Endothelial cell (in vitro differentiated cells): ENCODE data around the gene TM9SF3. TPM values are rescaled to one million over a fixed set of nuclear protein-coding genes. Genes with fewer than 3 reads are reported as not detected.
A peak's percentile ranks its signal among the peaks of the same experiment; 100 is the strongest.
"Not testable (repeated sequence)": the region's sequence is repeated elsewhere in the genome, so short reads cannot be mapped to it uniquely, and the experiment has no call there.

ENCODE experiments used
- DNase-seq: peaks from one replicate; pipeline ENCODE4 v3.0.0; 2021; ENCODE audit warnings: low spot score
- H3K27ac Mint-ChIP-seq: one replicate; pipeline ENCODE4 v1.8.0; 2021; ENCODE audit warnings: mixed read lengths, inconsistent platforms; ENCODE audit not compliant: unreplicated experiment
- H3K27me3 Mint-ChIP-seq: one replicate; pipeline ENCODE4 v1.8.0; 2021; ENCODE audit warnings: mild to moderate bottlenecking, moderate library complexity, mixed read lengths, inconsistent platforms; ENCODE audit not compliant: unreplicated experiment
- H3K36me3 Mint-ChIP-seq: one replicate; pipeline ENCODE4 v1.8.0; 2021; ENCODE audit warnings: mild to moderate bottlenecking, low read depth, mixed read lengths, inconsistent platforms; ENCODE audit not compliant: unreplicated experiment
- H3K4me1 Mint-ChIP-seq: one replicate; pipeline ENCODE4 v1.8.0; 2021; ENCODE audit warnings: mild to moderate bottlenecking, mixed read lengths, inconsistent platforms; ENCODE audit not compliant: unreplicated experiment
- H3K4me3 Mint-ChIP-seq: one replicate; pipeline ENCODE4 v1.8.0; 2021; ENCODE audit warnings: mild to moderate bottlenecking, mixed read lengths, inconsistent platforms; ENCODE audit not compliant: unreplicated experiment
- H3K9me3 Mint-ChIP-seq: one replicate; pipeline ENCODE4 v1.8.0; 2021; ENCODE audit warnings: mixed read lengths, inconsistent platforms; ENCODE audit not compliant: unreplicated experiment
- total RNA-seq: library from RNA; stranded (reverse); fragmentation: NEBNext Ultra II Directional; extraction: Animal tissue kit (Norgen Biotek cat#: 25700); gene quantifications from one replicate; pipeline ENCODE4 v1.2.1, GENCODE V29; 2021; ENCODE audit not compliant: unreplicated experiment
- TF ChIP-seq, protein P1 (sequence below): fragments of 200-600 bp; sonication (generic); IDR thresholded peaks from one replicate; pipeline ENCODE4 v1.5.0; 2021; ENCODE audit warnings: antibody characterized with exemption; ENCODE audit not compliant: unreplicated experiment

The TM9SF3 gene
- total RNA-seq, 1 donor from 2014 or later, result 157 TPM

DNA sequence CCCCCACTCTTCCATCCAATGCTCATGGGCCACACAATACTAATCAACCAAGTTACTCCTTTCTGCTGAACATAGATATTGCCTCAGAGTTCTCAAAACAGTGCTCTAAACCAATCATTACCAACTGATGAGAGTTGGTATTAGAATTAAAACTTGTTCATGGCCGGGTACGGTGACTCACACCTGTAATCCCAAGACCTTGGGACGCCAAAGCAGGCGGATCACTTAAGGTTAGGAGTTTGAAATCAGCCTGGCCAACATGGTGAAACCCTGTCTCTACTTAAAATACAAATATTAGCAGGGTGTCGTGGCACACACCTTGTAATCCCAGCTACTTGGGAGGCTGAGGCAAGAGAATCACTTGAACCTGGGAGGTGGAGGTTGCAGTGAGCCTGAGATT, 8.2 kb downstream of the TM9SF3 start:
- Mint-ChIP-seq H3K27ac (no peak overlapping the region), H3K36me3 (peaks cover 8% of the 10 kb centered on the region), H3K4me3 (no peak overlapping the region), H3K4me1 (peaks cover 14% of the 10 kb centered on the region), H3K9me3 (no peaks in the 10 kb centered on the region), H3K27me3 (no peaks in the 10 kb centered on the region)
- TF ChIP-seq, protein P1, sequence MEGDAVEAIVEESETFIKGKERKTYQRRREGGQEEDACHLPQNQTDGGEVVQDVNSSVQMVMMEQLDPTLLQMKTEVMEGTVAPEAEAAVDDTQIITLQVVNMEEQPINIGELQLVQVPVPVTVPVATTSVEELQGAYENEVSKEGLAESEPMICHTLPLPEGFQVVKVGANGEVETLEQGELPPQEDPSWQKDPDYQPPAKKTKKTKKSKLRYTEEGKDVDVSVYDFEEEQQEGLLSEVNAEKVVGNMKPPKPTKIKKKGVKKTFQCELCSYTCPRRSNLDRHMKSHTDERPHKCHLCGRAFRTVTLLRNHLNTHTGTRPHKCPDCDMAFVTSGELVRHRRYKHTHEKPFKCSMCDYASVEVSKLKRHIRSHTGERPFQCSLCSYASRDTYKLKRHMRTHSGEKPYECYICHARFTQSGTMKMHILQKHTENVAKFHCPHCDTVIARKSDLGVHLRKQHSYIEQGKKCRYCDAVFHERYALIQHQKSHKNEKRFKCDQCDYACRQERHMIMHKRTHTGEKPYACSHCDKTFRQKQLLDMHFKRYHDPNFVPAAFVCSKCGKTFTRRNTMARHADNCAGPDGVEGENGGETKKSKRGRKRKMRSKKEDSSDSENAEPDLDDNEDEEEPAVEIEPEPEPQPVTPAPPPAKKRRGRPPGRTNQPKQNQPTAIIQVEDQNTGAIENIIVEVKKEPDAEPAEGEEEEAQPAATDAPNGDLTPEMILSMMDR, result no peak
- no peak for DNase-seq

DNA sequence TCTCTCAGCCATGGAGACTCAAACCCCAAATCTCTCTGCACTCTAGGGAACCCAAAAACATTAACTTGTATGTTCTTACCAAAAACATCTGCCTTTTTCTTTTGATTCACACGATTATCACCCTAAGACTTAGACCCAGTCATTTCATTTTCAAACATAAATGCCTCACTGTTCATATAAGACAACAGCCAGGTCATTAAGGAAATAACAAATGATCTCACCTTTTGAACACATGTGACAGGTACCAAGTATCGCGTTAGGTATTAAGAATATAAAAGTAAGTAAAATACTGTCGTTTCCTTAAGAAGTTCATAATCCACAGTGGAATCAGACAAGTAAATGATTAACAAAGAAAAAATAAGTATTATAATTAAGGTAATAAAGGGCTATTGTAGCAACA, 8.8 kb downstream of the TM9SF3 start:
- Mint-ChIP-seq H3K27ac (peak overlapping the region; percentile 25), H3K4me1 (peaks cover 11% of the 10 kb centered on the region)

DNA sequence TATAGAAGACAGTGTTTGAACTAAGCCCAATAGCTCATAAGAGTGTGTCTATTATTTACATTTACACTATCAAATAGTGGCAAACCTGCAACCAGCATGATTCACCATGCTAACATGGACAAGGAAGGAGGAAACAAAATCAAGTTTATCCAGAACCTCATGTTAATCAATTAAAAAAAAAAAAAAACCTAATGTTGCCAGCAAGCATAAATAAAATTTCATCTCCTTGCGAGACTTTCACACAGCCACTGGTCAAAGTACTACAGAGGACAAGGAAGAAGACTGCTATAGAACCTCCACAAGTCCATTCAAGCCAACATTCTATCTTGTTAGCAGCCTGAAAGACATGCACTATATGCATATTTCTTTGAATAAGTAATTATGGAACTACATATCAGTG, 9.7 kb downstream of the TM9SF3 start:
- H3K4me3 Mint-ChIP-seq, result no peak overlapping the region
- no peak for DNase-seq
- no peaks in the 10 kb centered on the region for H3K9me3 Mint-ChIP-seq
- peaks cover 8% of the 10 kb centered on the region for H3K36me3 Mint-ChIP-seq
- H3K27ac Mint-ChIP-seq, result no peak overlapping the region
- TF ChIP-seq, protein P1, result no peak
- H3K4me1 Mint-ChIP-seq, result peaks cover 13% of the 10 kb centered on the region
- no peaks in the 10 kb centered on the region for H3K27me3 Mint-ChIP-seq

More for the DNA sequence above, 8.8 kb downstream of the TM9SF3 start:
- Mint-ChIP-seq H3K4me3 (no peak overlapping the region), H3K9me3 (no peaks in the 10 kb centered on the region), H3K27me3 (no peaks in the 10 kb centered on the region), H3K36me3 (peaks cover 8% of the 10 kb centered on the region)
- TF ChIP-seq, protein P1, result no peak
- no peak for DNase-seq

DNA sequence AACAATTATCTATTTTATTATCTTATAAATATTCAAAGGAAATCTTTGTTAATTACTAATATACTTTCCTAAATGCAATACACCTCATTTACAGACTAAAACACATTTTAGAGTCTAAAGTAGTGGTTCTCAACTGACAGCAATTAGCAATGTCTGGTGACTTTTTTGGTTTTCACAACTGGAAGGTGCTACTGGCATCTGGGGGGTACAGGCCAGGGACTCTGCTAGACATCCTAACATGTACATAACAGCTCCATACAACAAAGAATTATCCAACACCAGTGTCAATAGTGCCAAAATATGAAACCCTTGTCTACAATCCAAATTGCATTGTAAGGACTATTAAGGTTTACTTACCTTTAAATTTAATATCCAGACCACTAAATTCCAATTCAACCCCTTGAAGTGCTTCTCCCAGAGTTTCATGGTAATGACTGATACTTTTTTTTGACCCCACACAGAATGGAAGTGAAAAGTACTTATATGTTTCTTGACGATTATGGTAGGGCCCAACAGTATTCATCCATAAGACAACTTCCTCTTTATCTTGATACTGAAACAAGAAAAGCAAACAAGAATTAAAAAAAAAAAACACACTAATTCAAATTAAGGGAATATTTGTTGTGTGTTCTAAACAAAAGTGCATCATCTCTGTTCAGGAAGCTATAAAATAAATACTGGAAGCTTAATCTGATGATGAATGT, 10.4 kb downstream of the TM9SF3 start:
- Mint-ChIP-seq H3K36me3 (peaks cover 8% of the 10 kb centered on the region), H3K9me3 (no peaks in the 10 kb centered on the region), H3K4me3 (no peak overlapping the region), H3K4me1 (peaks cover 20% of the 10 kb centered on the region), H3K27ac (no peak overlapping the region), H3K27me3 (no peaks in the 10 kb centered on the region)
- no peak for DNase-seq
- TF ChIP-seq, protein P1, result no peak

DNA sequence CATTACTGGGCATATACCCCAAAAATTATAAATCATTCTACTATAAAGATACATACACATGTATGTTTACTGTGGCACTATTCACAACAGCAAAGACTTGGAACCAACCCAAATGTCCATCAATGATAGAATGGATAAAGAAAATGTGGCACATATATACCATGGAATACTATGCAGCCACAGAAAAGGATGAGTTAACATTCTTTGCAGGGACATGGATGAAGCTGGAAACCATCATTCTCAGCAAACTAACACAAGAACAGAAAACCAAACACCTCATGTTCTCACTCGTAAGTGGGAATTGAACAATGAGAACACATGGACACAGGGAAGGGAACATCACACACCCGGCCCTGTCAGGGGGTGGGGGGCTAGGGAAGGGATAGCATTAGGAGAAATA, 12.2 kb downstream of the TM9SF3 start:
- not testable (repeated sequence) for H3K36me3 Mint-ChIP-seq, H3K4me3 Mint-ChIP-seq

More for the DNA sequence above, 12.2 kb downstream of the TM9SF3 start:
- not testable (repeated sequence) for H3K27ac Mint-ChIP-seq, DNase-seq, H3K27me3 Mint-ChIP-seq, H3K9me3 Mint-ChIP-seq
- peaks cover 14% of the 10 kb centered on the region for H3K4me1 Mint-ChIP-seq
